SU-DHL-6 (cell line): Measurements from ENCODE around the gene LCN9.
"Not testable (repeated sequence)": the region's sequence is repeated elsewhere in the genome, so short reads cannot be mapped to it uniquely, and the experiment has no call there.

ENCODE experiments used
- H2AFZ ChIP-seq: fragments of 200-600 bp; sonication (generic); 2 replicates; pipeline ENCODE4 v1.6.1; 2014; ENCODE audit warnings: low read depth, mild to moderate bottlenecking, moderate library complexity, mixed read lengths, antibody characterized with exemption, low read length; ENCODE audit not compliant: severe bottlenecking
- H3F3A ChIP-seq: fragments of 200-600 bp; shearing (Covaris generic); 2 replicates; pipeline ENCODE4 v1.6.0; 2016; ENCODE audit warnings: antibody characterized with exemption, mild to moderate bottlenecking; ENCODE audit not compliant: insufficient read depth
- H3K27ac ChIP-seq: fragments of 200-600 bp; sonication (generic); 2 replicates; pipeline ENCODE4 v1.5.1; 2016; ENCODE audit warnings: low read depth, mild to moderate bottlenecking, low read length, moderate library complexity, mixed read lengths
- H3K27me3 ChIP-seq: fragments of 200-600 bp; sonication (generic), shearing (Covaris generic); 2 replicates; pipeline ENCODE4 v1.6.0; 2014; ENCODE audit warnings: mild to moderate bottlenecking, low read length
- H3K36me3 ChIP-seq: fragments of 200-600 bp; sonication (generic); 2 replicates; pipeline ENCODE4 v1.6.1; 2014; ENCODE audit warnings: mild to moderate bottlenecking, low read length, mixed read lengths
- H3K4me2 ChIP-seq: fragments of 300-600, 200-600 bp; shearing (Covaris generic), sonication (generic); 2 replicates; pipeline ENCODE4 v1.6.0; 2014; ENCODE audit warnings: low read length, low read depth, mild to moderate bottlenecking; ENCODE audit not compliant: poor library complexity, severe bottlenecking
- H3K4me3 ChIP-seq: fragments of 200-600 bp; sonication (generic); 2 replicates; pipeline ENCODE4 v1.5.1; 2014; ENCODE audit warnings: antibody characterized with exemption, low read length, mild to moderate bottlenecking, mixed read lengths; ENCODE audit not compliant: insufficient read depth, poor library complexity, severe bottlenecking
- H3K79me2 ChIP-seq: fragments of 200-600 bp; sonication (generic); 2 replicates; pipeline ENCODE4 v1.6.1; 2014; ENCODE audit warnings: mild to moderate bottlenecking, low read length, moderate library complexity; ENCODE audit not compliant: insufficient read depth
- H3K9ac ChIP-seq: fragments of 200-600 bp; sonication (generic); 2 replicates; pipeline ENCODE4 v1.7.0; 2014; ENCODE audit warnings: mild to moderate bottlenecking, low read length
- H3K9me2 ChIP-seq: fragments of 200-600 bp; sonication (generic); replicated peaks from 2 replicates; pipeline ENCODE4 v1.6.1; 2014; ENCODE audit warnings: low read length; ENCODE audit not compliant: insufficient read depth
- H3K9me3 ChIP-seq: fragments of 200-600 bp; sonication (generic); 2 replicates; pipeline ENCODE4 v1.6.1; 2014; ENCODE audit warnings: low read length, mixed read lengths; ENCODE audit not compliant: insufficient read depth
- H4K20me1 ChIP-seq: fragments of 200-600 bp; sonication (generic); 2 replicates; pipeline ENCODE4 v1.6.1; 2014; ENCODE audit warnings: low read depth, mild to moderate bottlenecking, antibody characterized with exemption, low read length, moderate library complexity, mixed read lengths
- CTCF ChIP-seq: fragments of 200-600 bp; sonication (generic); IDR thresholded peaks from one replicate; pipeline ENCODE4 v1.5.1; 2017; ENCODE audit warnings: antibody characterized with exemption, mild to moderate bottlenecking, low read length, moderate library complexity; ENCODE audit not compliant: insufficient read depth, poor library complexity, severe bottlenecking
- EZH2phosphoT487 ChIP-seq: fragments of 200-600 bp; sonication (generic), shearing (Covaris generic); conservative IDR thresholded peaks from 2 replicates; pipeline ENCODE4 v1.6.1; 2018; ENCODE audit warnings: mild to moderate bottlenecking, antibody characterized with exemption, low read length, moderate library complexity, mixed read lengths

LCN9 gene

GRCh38 chr9:135632841-135633240 lies 30.3 kb upstream of the LCN9 start:
- no peaks in the 10 kb centered on the region for H3K79me2 ChIP-seq
- H3K27me3 ChIP-seq = no peaks in the 10 kb centered on the region
- H3K4me3 ChIP-seq = no peak overlapping the region
- H4K20me1 ChIP-seq = no peaks in the 10 kb centered on the region
- TF ChIP-seq CTCF = no peak
- no peak for TF ChIP-seq EZH2phosphoT487
- H3K9ac ChIP-seq = no peak overlapping the region
- H3F3A ChIP-seq = no peaks in the 10 kb centered on the region
- no peaks in the 10 kb centered on the region for H3K9me3 ChIP-seq
- no peaks in the 10 kb centered on the region for H3K9me2 ChIP-seq
- no peak overlapping the region for H3K27ac ChIP-seq
- no peaks in the 10 kb centered on the region; the same call in 1 of the 2 replicates for H3K36me3 ChIP-seq
- H2AFZ ChIP-seq = no peak overlapping the region
- H3K4me2 ChIP-seq = no peak overlapping the region

- H3K9me2 ChIP-seq, H3K4me3 ChIP-seq, H3K27ac ChIP-seq, H3K79me2 ChIP-seq, H2AFZ ChIP-seq, H4K20me1 ChIP-seq, H3K9ac ChIP-seq, H3K27me3 ChIP-seq, H3F3A ChIP-seq, H3K9me3 ChIP-seq, H3K36me3 ChIP-seq, H3K4me2 ChIP-seq: not testable (repeated sequence)
Measured at GRCh38 chr9:135636930-135637530, 26.1 kb upstream of the LCN9 start.

- Histone ChIP-seq H3K27me3 (no peaks in the 10 kb centered on the region), H3K36me3 (no peaks in the 10 kb centered on the region), H3K4me3 (no peak within 1 kb of the TSS), H3K27ac (no peak within 1 kb of the TSS), H3K9me2 (no peaks in the 10 kb centered on the region), H2AFZ (no peak within 1 kb of the TSS), H4K20me1 (no peaks in the 10 kb centered on the region), H3K79me2 (no peaks in the 10 kb centered on the region), H3K4me2 (no peak within 1 kb of the TSS), H3K9ac (no peak within 1 kb of the TSS), H3K9me3 (peaks cover under 1% of the 10 kb centered on the region; the same call in 1 of the 2 replicates), H3F3A (no peaks in the 10 kb centered on the region)
- TF ChIP-seq EZH2phosphoT487 (no peak), CTCF (no peak)
Measured at GRCh38 chr9:135639196-135639595, 23.9 kb upstream of the LCN9 start, which contains the start of gene GLT6D1. TSS of gene GLT6D1 (minus strand) at chr9:135639540. CDS start at chr9:135639187, 353 bp downstream.

GRCh38 chr9:135641047-135641446 lies 22.1 kb upstream of the LCN9 start:
- TF ChIP-seq EZH2phosphoT487 (no peak), CTCF (no peak)
- Histone ChIP-seq H3K9ac (no peak overlapping the region), H3K36me3 (no peaks in the 10 kb centered on the region), H3K27me3 (no peaks in the 10 kb centered on the region), H3K4me2 (no peak overlapping the region), H3F3A (no peaks in the 10 kb centered on the region), H3K9me3 (peaks cover 15% of the 10 kb centered on the region; the same call in 1 of the 2 replicates), H3K9me2 (no peaks in the 10 kb centered on the region), H3K79me2 (no peaks in the 10 kb centered on the region), H3K4me3 (no peak overlapping the region), H2AFZ (no peak overlapping the region), H3K27ac (no peak overlapping the region), H4K20me1 (no peaks in the 10 kb centered on the region)
